PC-9 (cell line): Measurements from ENCODE around the gene SPEF1.

Source experiments
- EZH2 ChIP-seq: fragments of 200-600 bp; sonication (generic); IDR thresholded peaks from 2 replicates; pipeline ENCODE4 v1.8.0; 2017; ENCODE audit warnings: antibody characterized with exemption, low read depth
- TF ChIP-seq, protein P1 (sequence below): fragments of 200-600 bp; sonication (generic); conservative IDR thresholded peaks from 2 replicates; pipeline ENCODE4 v1.6.1; 2017; ENCODE audit warnings: mixed run types, antibody characterized with exemption, mild to moderate bottlenecking, moderate library complexity

DNA sequence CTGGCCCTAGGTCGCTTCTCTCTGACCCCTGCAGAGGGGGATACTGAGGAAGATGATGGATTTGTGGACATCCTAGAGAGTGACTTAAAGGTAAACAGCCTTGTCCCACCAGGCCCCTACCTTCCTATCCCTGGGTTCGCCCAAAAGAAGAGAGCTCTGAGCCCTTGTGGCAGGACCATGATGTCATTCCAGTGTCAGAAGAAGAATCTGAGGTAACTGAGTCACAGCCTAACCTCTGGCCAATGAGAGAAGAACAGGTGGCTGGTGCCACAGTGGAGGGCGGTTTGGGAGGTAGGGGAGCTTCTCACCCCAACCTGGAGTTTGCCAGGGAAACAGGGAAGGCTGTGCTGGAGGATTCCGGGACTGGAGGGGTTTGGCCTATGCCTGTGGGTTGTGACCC lies 20.1 kb upstream of the SPEF1 start:
- TF ChIP-seq, protein P1, sequence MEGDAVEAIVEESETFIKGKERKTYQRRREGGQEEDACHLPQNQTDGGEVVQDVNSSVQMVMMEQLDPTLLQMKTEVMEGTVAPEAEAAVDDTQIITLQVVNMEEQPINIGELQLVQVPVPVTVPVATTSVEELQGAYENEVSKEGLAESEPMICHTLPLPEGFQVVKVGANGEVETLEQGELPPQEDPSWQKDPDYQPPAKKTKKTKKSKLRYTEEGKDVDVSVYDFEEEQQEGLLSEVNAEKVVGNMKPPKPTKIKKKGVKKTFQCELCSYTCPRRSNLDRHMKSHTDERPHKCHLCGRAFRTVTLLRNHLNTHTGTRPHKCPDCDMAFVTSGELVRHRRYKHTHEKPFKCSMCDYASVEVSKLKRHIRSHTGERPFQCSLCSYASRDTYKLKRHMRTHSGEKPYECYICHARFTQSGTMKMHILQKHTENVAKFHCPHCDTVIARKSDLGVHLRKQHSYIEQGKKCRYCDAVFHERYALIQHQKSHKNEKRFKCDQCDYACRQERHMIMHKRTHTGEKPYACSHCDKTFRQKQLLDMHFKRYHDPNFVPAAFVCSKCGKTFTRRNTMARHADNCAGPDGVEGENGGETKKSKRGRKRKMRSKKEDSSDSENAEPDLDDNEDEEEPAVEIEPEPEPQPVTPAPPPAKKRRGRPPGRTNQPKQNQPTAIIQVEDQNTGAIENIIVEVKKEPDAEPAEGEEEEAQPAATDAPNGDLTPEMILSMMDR, result no peak
- TF ChIP-seq EZH2, result no peak
